WTC11 (cell line): Measurements from ENCODE around the gene MERTK.

Experiments
- CTCF ChIP-seq: fragments of 200-600 bp; IDR thresholded peaks from 2 replicates; pipeline ENCODE4 v1.8.0; 2022; ENCODE audit warnings: antibody characterized with exemption
- FOXP1 ChIP-seq: sonication (generic); formaldehyde crosslinking; IDR thresholded peaks from 2 replicates; pipeline ENCODE4 v1.8.0; 2022; ENCODE audit warnings: missing genetic modification reagents, mild to moderate bottlenecking, moderate library complexity, borderline replicate concordance
- NFE2L1 ChIP-seq: sonication (generic); formaldehyde crosslinking; IDR thresholded peaks from 2 replicates; pipeline ENCODE4 v1.8.1; 2023; ENCODE audit warnings: missing genetic modification reagents
- NFYB ChIP-seq: sonication (generic); formaldehyde crosslinking; conservative IDR thresholded peaks from 2 replicates; pipeline ENCODE4 v1.8.0; 2022; ENCODE audit warnings: low read depth, missing genetic modification reagents
- TF ChIP-seq, protein P1 (sequence below): sonication (generic); formaldehyde crosslinking; conservative IDR thresholded peaks from 2 replicates; pipeline ENCODE4 v1.8.1; 2023; ENCODE audit warnings: mild to moderate bottlenecking, low read depth, missing genetic modification reagents, moderate library complexity
- TF ChIP-seq, protein P2 (sequence below): sonication (generic); formaldehyde crosslinking; IDR thresholded peaks from 2 replicates; pipeline ENCODE4 v1.8.0; 2022; ENCODE audit warnings: mild to moderate bottlenecking, missing genetic modification reagents

- no peak for TF ChIP-seq CTCF
- no peak for TF ChIP-seq NFYB (CRISPR knock-in tag)
- no peak for TF ChIP-seq NFE2L1
- TF ChIP-seq, protein P1, sequence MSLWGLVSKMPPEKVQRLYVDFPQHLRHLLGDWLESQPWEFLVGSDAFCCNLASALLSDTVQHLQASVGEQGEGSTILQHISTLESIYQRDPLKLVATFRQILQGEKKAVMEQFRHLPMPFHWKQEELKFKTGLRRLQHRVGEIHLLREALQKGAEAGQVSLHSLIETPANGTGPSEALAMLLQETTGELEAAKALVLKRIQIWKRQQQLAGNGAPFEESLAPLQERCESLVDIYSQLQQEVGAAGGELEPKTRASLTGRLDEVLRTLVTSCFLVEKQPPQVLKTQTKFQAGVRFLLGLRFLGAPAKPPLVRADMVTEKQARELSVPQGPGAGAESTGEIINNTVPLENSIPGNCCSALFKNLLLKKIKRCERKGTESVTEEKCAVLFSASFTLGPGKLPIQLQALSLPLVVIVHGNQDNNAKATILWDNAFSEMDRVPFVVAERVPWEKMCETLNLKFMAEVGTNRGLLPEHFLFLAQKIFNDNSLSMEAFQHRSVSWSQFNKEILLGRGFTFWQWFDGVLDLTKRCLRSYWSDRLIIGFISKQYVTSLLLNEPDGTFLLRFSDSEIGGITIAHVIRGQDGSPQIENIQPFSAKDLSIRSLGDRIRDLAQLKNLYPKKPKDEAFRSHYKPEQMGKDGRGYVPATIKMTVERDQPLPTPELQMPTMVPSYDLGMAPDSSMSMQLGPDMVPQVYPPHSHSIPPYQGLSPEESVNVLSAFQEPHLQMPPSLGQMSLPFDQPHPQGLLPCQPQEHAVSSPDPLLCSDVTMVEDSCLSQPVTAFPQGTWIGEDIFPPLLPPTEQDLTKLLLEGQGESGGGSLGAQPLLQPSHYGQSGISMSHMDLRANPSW = no peak
- TF ChIP-seq, protein P2, sequence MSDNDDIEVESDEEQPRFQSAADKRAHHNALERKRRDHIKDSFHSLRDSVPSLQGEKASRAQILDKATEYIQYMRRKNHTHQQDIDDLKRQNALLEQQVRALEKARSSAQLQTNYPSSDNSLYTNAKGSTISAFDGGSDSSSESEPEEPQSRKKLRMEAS (CRISPR knock-in tag) = no peak
- no peak for TF ChIP-seq FOXP1 (CRISPR knock-in tag)
Observed at GRCh38 chr2:112056626-112056987, 158.2 kb downstream of the MERTK start.
